ENCODE data around the gene SORCS1. TPM values are rescaled to one million over a fixed set of nuclear protein-coding genes. Genes with fewer than 3 reads are reported as not detected.

The SORCS1 gene
- total RNA-seq, 1 experiment from 2014 or later, result 1.7 TPM

GRCh38 chr10:106836933-106837663, 327.4 kb downstream of the SORCS1 start:
- no peak overlapping the region for H3K4me3 Mint-ChIP-seq
- no peaks in the 10 kb centered on the region for H3K36me3 Mint-ChIP-seq (ENCODE audit: insufficient read depth in 1 of 3, low read depth in 3 of 3)
- no peak overlapping the region for H2BK20ac ChIP-seq (ENCODE audit: low read depth, low read length, poor library complexity, severe bottlenecking)
- H3K4me2 ChIP-seq (ENCODE audit: insufficient read depth, insufficient read length, low read length), result no peak overlapping the region
- no peak overlapping the region for H2BK5ac ChIP-seq (ENCODE audit: insufficient read length, low read length)
- H2AFZ ChIP-seq (ENCODE audit: low read length), result no peak overlapping the region
- H3T11ph ChIP-seq (ENCODE audit: low read length), result no peak overlapping the region
- no CpG with 5 or more reads among the region's 2 CpGs for WGBS (ENCODE audit: extremely low coverage, insufficient read length, low lambda C conversion rate)
- no peak overlapping the region for H2BK15ac ChIP-seq (ENCODE audit: low read depth, low read length)
- no peak overlapping the region for H3K56ac ChIP-seq (ENCODE audit: insufficient read length, low read depth, low read length)
- DNase-seq, result no peak
- H4K20me1 ChIP-seq (ENCODE audit: control insufficient read depth, insufficient read depth, insufficient read length), result no peaks in the 10 kb centered on the region
- H3K4ac ChIP-seq (ENCODE audit: low read depth, low read length), result no peak overlapping the region
- H3K9ac ChIP-seq (ENCODE audit: extremely low read depth, insufficient read length, low read length), result no peak overlapping the region
- H3K27me3 Mint-ChIP-seq (ENCODE audit: low read depth), result no peaks in the 10 kb centered on the region
- no peaks in the 10 kb centered on the region for H3K79me2 ChIP-seq (ENCODE audit: insufficient read depth, low read length)
- H3K4me1 Mint-ChIP-seq, result peaks cover 19 to 20% of the 10 kb centered on the region in 2 experiments
- no peak overlapping the region for H2AK5ac ChIP-seq (ENCODE audit: insufficient read length, low read length)
- H3K4me1 ChIP-seq (ENCODE audit: insufficient read depth, low read length), result no peaks in the 10 kb centered on the region
- H3K27ac ChIP-seq (ENCODE audit: insufficient read length, low read depth, low read length), result no peak overlapping the region
- H3K23me2 ChIP-seq (ENCODE audit: insufficient read length, low read depth, low read length, poor library complexity, severe bottlenecking), result no peaks in the 10 kb centered on the region
- no peaks in the 10 kb centered on the region for H3K27me3 ChIP-seq (ENCODE audit: insufficient read depth, low read length)
- TF ChIP-seq CTCF (conservative IDR thresholded peaks at IDR 0.05), result no peak
- no peak overlapping the region for H4K8ac ChIP-seq (replicated peaks; ENCODE audit: insufficient read length, low read depth, low read length)
- no peak overlapping the region for H3K14ac ChIP-seq (ENCODE audit: insufficient read depth, low read length)
- no peak overlapping the region for H2BK12ac ChIP-seq (ENCODE audit: insufficient read length, low read depth, low read length)
- H3K23ac ChIP-seq (ENCODE audit: insufficient read length, low read depth, low read length), result no peak overlapping the region
- H3K79me1 ChIP-seq (ENCODE audit: insufficient read depth, low read depth, low read length, poor library complexity, severe bottlenecking), result no peaks in the 10 kb centered on the region
- H2BK120ac ChIP-seq (ENCODE audit: low read depth, low read length, poor library complexity, severe bottlenecking), result no peak overlapping the region
- no peak overlapping the region for H3K27ac Mint-ChIP-seq
- H4K91ac ChIP-seq (ENCODE audit: insufficient read length, low read depth, low read length), result no peak overlapping the region
- no peak overlapping the region for H3K18ac ChIP-seq (ENCODE audit: insufficient read length, low read depth, low read length)
- no peaks in the 10 kb centered on the region for H3K9me3 ChIP-seq (ENCODE audit: control insufficient read depth, low read depth, low read length)
- H4K5ac ChIP-seq (ENCODE audit: insufficient read length, low read depth, low read length), result no peak overlapping the region
- H3K9me3 Mint-ChIP-seq, result no peaks in the 10 kb centered on the region

Data from H9 (cell line).